ENCODE results near the gene RBMX. TPM values are rescaled to one million over a fixed set of nuclear protein-coding genes. Genes with fewer than 3 reads are reported as not detected.

The RBMX gene
- total and polyA plus RNA-seq, 2 of the 4 experiments (the other 2 are of a cell fraction): 151 to 337 TPM

DNA sequence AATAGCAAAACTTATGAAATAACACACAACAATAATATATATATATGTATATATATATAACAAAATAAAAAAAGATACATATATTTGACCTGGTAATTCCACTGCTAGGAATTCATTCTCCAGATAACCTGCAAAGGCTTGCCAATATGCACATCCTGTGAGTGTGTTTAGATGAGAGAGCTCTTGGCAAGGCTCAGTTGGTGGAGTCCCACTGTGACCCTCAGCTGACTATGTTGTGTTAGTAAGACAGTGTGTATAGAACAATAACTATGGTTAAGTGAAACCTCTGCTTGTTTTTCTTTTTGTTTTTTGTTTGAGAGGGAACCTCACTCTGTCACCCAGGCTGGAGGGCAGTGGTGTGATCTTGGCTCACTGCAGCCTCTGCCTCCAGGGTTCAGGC is 39.5 kb upstream of the RBMX start:
- Histone ChIP-seq H3K14ac (replicated peaks; ENCODE audit: low read depth, low read length) (no peak overlapping the region), H3K18ac (ENCODE audit: low read depth, low read length) (no peak overlapping the region), H3K9me3 (ENCODE audit: control insufficient read depth, insufficient read depth, low read length) (no peaks in the 10 kb centered on the region), H2BK120ac (ENCODE audit: low read depth, low read length) (no peak overlapping the region), H2AK5ac (ENCODE audit: low read depth, low read length) (no peak overlapping the region), H3K4ac (ENCODE audit: low read depth, low read length) (no peak overlapping the region), H2BK20ac (ENCODE audit: low read depth, low read length) (no peak overlapping the region), H4K91ac (ENCODE audit: insufficient read depth, low read depth, low read length) (no peak overlapping the region), H3K79me1 (ENCODE audit: low read depth in 1 of 2, low read length in 2 of 2) (no peaks in the 10 kb centered on the region), H2AK9ac (replicated peaks; ENCODE audit: low read depth, low read length, poor library complexity) (no peak overlapping the region), H3K4me3 (ENCODE audit: insufficient read depth, low read depth, low read length) (no peak overlapping the region), H2BK15ac (ENCODE audit: low read depth, low read length) (no peak overlapping the region), H3K9ac (ENCODE audit: low read depth, low read length) (no peak overlapping the region), H4K20me1 (ENCODE audit: insufficient read depth, low read length) (no peaks in the 10 kb centered on the region), H3K4me1 (ENCODE audit: control insufficient read depth, insufficient read depth, low read length) (no peaks in the 10 kb centered on the region), H3K4me2 (ENCODE audit: low read depth, low read length) (no peak overlapping the region), H3K56ac (ENCODE audit: extremely low read depth, insufficient read depth, low read length) (no peak overlapping the region), H4K8ac (ENCODE audit: low read depth in 2 of 2, low read length in 2 of 2) (no peak overlapping the region), H2BK5ac (ENCODE audit: low read depth, low read length, poor library complexity, severe bottlenecking) (no peak overlapping the region), H2AFZ (replicated peaks; ENCODE audit: low read length, poor library complexity) (no peak overlapping the region), H3K27ac (ENCODE audit: insufficient read depth, low read length) (no peak overlapping the region), H4K5ac (ENCODE audit: low read depth, low read length) (no peak overlapping the region), H3K23ac (ENCODE audit: low read depth, low read length) (no peak overlapping the region), H3K27me3 (ENCODE audit: control insufficient read depth, insufficient read depth, low read length) (no peaks in the 10 kb centered on the region), H3K36me3 (ENCODE audit: control insufficient read depth, insufficient read depth, low read length) (no peaks in the 10 kb centered on the region), H3K9me1 (ENCODE audit: insufficient read depth, low read length) (no peaks in the 10 kb centered on the region)
- POLR2A ChIA-PET (ENCODE audit: unreplicated experiment): no interaction called here
- intact Hi-C loops (cut with micrococcal nuclease) (loop anchor here (10.0 kb wide), 1 partner anchor 315 kb away; no protein-coding TSS in a partner anchor), dilution Hi-C loops (cut with HindIII; ENCODE audit: low sequenced_read_pairs, unreplicated experiment) (no loop called here), in situ Hi-C loops (cut with MboI; ENCODE audit: low sequenced_read_pairs) (no loop called here)
- CTCF ChIA-PET: interaction anchor here (0.6 to 0.8 kb wide), 2 partner anchors 110 to 211 kb away, joined by 3 to 4 read pairs; no protein-coding TSS in a partner anchor
- ATAC-seq (ENCODE audit: low read depth): no peak
- TF ChIP-seq CEBPB (IDR thresholded peaks at IDR 0.05; ENCODE audit: low read depth, low read length): no peak
- TF ChIP-seq, protein P1, sequence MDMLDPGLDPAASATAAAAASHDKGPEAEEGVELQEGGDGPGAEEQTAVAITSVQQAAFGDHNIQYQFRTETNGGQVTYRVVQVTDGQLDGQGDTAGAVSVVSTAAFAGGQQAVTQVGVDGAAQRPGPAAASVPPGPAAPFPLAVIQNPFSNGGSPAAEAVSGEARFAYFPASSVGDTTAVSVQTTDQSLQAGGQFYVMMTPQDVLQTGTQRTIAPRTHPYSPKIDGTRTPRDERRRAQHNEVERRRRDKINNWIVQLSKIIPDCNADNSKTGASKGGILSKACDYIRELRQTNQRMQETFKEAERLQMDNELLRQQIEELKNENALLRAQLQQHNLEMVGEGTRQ (IDR thresholded peaks at IDR 0.05; ENCODE audit: low read depth, low read length): no peak
- TF ChIP-seq MXI1 (IDR thresholded peaks at IDR 0.05; ENCODE audit: borderline replicate concordance, low read depth, low read length): no peak
- no peak for TF ChIP-seq FOS (IDR thresholded peaks at IDR 0.05; ENCODE audit: low read depth, low read length)
- TF ChIP-seq RFX5 (IDR thresholded peaks at IDR 0.05; ENCODE audit: low read depth, low read length): no peak
- TF ChIP-seq POLR2A (IDR thresholded peaks at IDR 0.05; ENCODE audit: low read depth, low read length): no peak
- no peak for TF ChIP-seq CHD1 (IDR thresholded peaks at IDR 0.05; ENCODE audit: low read depth, low read length)
- no peak for TF ChIP-seq BHLHE40 (IDR thresholded peaks at IDR 0.05; ENCODE audit: low read depth, low read length)
- TF ChIP-seq NFE2L2 (IDR thresholded peaks at IDR 0.05; ENCODE audit: low read depth, low read length): no peak
- TF ChIP-seq, protein P2, sequence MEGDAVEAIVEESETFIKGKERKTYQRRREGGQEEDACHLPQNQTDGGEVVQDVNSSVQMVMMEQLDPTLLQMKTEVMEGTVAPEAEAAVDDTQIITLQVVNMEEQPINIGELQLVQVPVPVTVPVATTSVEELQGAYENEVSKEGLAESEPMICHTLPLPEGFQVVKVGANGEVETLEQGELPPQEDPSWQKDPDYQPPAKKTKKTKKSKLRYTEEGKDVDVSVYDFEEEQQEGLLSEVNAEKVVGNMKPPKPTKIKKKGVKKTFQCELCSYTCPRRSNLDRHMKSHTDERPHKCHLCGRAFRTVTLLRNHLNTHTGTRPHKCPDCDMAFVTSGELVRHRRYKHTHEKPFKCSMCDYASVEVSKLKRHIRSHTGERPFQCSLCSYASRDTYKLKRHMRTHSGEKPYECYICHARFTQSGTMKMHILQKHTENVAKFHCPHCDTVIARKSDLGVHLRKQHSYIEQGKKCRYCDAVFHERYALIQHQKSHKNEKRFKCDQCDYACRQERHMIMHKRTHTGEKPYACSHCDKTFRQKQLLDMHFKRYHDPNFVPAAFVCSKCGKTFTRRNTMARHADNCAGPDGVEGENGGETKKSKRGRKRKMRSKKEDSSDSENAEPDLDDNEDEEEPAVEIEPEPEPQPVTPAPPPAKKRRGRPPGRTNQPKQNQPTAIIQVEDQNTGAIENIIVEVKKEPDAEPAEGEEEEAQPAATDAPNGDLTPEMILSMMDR (conservative IDR thresholded peaks at IDR 0.05; ENCODE audit: low read depth, low read length): no peak
- TF ChIP-seq, protein P3, sequence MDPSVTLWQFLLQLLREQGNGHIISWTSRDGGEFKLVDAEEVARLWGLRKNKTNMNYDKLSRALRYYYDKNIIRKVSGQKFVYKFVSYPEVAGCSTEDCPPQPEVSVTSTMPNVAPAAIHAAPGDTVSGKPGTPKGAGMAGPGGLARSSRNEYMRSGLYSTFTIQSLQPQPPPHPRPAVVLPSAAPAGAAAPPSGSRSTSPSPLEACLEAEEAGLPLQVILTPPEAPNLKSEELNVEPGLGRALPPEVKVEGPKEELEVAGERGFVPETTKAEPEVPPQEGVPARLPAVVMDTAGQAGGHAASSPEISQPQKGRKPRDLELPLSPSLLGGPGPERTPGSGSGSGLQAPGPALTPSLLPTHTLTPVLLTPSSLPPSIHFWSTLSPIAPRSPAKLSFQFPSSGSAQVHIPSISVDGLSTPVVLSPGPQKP (IDR thresholded peaks at IDR 0.05; ENCODE audit: borderline replicate concordance, low read depth, low read length): no peak
- TF ChIP-seq SMC3 (IDR thresholded peaks at IDR 0.05; ENCODE audit: low read depth, low read length): no peak
- no peak for TF ChIP-seq RAD21 (IDR thresholded peaks at IDR 0.05; ENCODE audit: low read length)
- no peak for TF ChIP-seq MAFK (IDR thresholded peaks at IDR 0.05; ENCODE audit: low read depth, low read length)
- no peak for TF ChIP-seq RCOR1 (IDR thresholded peaks at IDR 0.05; ENCODE audit: insufficient replicate concordance, low read length)
- no peak for TF ChIP-seq MAZ (IDR thresholded peaks at IDR 0.05; ENCODE audit: borderline replicate concordance, low read depth, low read length)
- peak; percentile 32 for DNase-seq
- no TSS peak for BruUV-seq (replicated peaks)
